ENCODE measurements around the gene CDK1. TPM values are rescaled to one million over a fixed set of nuclear protein-coding genes. Genes with fewer than 3 reads are reported as not detected.

Gene CDK1
- polyA plus RNA-seq (ENCODE audit: insufficient read length) = 23.9 TPM

- peak; percentile 96 for DNase-seq (ENCODE audit: low read depth)
Measured at GRCh38 chr10:60778214-60778970, at the start of gene CDK1. Gene CDK1 (plus strand): TSS chr10:60778478. CDS start chr10:60780166, 1,688 bp downstream.

DNA sequence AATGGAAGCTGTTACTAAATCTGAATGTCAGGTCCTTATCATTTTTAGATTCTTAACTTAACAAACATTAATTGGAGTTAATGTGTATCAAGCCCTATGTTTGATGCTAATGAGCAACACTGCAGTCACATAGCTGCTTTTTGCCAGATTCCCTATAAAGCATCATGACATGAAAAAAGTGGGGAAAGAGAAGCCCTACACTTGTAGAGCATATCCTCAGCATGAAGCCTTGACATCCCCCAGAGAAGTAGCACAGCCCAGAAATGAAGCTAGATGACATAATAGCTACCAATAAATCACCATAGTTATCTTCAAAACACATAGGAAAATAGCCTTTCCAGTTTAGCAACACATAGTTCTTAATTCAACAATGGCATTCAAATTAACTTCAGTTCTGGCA, 49.2 kb upstream of the CDK1 start:
- DNase-seq (ENCODE audit: low read depth) = no peak

DNA sequence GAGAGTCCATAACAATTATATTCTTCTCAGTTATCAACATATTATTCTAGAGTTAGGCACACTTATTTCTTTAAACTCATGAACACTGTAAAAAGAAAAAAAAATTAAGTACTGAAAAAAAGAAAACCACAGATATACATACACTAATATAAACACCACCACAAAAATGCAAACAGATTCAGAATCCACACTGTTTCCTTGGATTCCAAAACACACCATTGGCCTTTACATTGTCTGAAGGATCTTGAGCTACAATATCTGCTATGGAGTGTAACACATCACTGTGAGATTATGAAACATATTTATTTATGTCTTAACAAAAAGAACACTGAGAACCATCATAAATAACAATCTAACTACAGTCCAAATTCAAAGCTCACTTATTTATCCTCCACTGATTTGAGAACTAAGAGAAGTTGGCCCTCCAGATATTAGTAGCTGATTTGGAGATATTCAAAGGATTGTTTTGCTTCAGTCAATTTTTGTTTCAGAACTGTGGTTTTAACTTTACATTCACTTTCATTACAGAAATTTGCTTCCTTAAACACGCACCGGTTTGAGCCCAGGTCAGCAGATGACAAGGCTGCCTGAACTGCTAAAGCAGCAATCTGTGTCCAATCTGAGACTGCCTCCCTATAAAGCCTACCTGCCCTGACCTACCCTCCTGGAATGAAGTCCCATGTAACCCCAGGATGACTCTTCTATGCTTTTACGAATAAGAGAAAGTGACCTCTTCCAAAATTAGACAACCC, 47.0 kb upstream of the CDK1 start:
- DNase-seq (ENCODE audit: low read depth) = no peak

- DNase-seq (ENCODE audit: low read depth) = no peak
Measured at GRCh38 chr10:60732198-60732806, 46.0 kb upstream of the CDK1 start.

DNA sequence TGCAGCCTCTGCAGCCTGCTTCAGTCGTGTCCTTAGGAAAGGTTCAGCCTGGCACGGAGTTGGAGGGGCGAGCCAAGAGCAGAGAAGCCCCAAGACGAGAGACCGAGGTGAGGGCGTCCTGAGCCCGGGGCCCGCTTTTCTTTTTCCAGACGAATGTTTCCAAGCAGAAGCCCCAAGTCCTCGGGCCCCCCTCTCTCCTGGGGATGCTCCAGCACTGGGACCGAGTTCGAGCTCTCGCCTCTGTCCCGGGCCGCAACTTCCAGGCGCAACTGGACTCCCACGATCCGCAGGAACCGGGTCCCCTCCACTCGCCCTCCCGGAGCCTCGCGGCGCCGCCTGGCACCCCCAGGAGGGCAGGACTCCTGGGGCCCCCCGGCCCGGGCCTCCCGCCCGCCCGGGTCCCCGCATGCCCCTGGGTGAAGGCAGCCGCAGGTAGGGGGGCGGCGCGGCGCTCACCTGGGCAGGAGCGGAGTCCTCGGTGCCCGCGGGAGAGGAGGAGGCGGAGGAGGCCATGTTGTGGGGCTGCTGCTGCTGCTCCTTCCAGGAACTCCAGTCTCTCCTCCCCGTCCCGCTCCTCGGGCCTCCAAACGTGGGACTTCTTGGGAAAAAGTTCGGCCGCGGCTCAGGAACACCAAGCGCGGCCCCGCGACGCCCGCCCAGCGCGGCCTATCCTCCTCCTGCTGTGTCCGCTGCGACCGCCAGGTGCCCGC, 45.3 kb upstream of the CDK1 start:
- DNase-seq (ENCODE audit: low read depth) = no peak

- DNase-seq (ENCODE audit: low read depth) = no peak
Measured at GRCh38 chr10:60733517-60733822, 44.8 kb upstream of the CDK1 start.

DNA sequence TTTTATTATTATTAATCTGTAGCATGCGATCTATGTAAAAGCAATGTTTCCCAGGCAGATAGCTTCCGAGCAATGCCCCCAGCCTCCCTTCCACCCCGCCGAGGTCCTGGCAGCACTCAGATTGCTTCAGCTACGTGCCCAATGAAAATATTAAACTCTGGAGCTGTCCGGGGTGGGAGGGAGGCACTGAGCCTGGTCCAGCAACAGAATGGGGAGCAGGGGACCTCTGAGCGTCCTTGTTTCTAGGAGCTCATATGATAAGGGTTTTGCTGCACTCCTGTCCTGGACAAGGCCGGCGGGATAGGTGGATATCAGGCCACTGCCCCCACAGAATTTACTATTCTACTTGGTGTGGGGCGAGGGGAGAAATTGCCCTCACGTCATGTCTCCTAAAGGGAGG, 44.5 kb upstream of the CDK1 start:
- no peak for DNase-seq (ENCODE audit: low read depth)

DNA sequence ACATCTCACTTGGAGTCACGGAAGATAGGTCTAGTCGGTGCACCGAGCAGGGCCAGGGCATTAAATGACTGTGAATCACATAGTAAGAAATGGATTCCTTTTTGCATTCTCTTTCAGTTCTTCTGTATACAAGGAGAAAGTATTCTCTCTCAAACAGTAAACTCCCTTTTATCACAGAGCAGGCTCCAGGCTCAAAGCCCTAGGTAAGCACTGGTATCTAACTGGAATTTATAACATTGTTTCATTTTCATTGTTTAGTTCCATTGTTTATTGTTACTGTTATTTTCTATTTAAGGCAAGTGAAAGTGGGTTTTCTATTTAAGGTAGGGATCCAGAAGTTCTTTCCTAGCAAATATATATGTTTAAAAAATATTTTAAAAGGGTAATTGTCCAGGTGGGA, 44.1 kb upstream of the CDK1 start:
- no peak for DNase-seq (ENCODE audit: low read depth)

DNA sequence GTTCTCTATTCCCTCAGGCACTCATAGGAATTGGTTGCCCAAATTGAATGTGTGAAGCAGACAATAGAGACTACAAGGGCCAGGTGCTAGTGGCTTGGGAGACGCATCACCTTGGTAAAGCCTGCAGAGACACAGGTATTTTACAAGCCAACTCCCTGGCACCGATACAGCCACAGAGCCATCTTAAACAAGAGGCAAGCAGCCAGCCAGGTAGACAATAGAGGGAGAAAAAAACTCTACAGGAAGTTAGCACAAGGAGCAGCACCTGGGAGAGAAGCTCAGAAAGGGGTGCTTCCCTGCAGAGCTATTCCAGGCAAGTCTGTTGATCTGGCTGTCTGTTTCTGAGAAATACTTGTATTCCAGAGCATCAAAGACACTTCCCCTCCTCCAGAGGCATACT, 43.0 kb upstream of the CDK1 start:
- DNase-seq (ENCODE audit: low read depth) = no peak

DNA sequence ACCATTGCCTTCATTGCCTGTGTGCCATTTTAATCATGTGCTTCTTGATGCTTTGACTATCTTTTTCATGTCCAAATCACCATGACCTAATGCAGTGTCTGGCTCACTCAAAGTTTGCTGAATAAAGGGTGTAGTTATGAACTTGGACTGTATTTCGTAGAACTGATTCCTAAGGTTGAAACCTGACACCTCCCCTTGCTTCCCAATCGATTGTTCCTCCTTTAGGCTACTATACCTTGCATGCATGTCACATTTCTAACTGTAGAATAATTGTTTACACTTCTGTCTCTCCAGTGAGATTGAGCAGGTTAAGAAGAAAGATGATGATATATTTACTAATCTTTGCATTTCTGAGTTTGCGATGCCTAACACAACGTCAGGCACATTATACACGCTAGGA, 41.0 kb upstream of the CDK1 start:
- DNase-seq (ENCODE audit: low read depth) = no peak

- no peak for DNase-seq (ENCODE audit: low read depth)
Measured at GRCh38 chr10:60739558-60739957, 38.7 kb upstream of the CDK1 start.

GRCh38 chr10:60742512-60742911, 35.8 kb upstream of the CDK1 start:
- no peak for DNase-seq (ENCODE audit: low read depth)

GRCh38 chr10:60747817-60748469, 30.3 kb upstream of the CDK1 start:
- DNase-seq (ENCODE audit: low read depth) = no peak

- DNase-seq (ENCODE audit: low read depth) = no peak
Measured at GRCh38 chr10:60753152-60753551, 25.1 kb upstream of the CDK1 start.

GRCh38 chr10:60753817-60754216, 24.5 kb upstream of the CDK1 start:
- no peak for DNase-seq (ENCODE audit: low read depth)

GRCh38 chr10:60757420-60757895, 20.8 kb upstream of the CDK1 start:
- DNase-seq (ENCODE audit: low read depth) = no peak

GRCh38 chr10:60759181-60759580, 19.1 kb upstream of the CDK1 start:
- DNase-seq (ENCODE audit: low read depth) = no peak

DNA sequence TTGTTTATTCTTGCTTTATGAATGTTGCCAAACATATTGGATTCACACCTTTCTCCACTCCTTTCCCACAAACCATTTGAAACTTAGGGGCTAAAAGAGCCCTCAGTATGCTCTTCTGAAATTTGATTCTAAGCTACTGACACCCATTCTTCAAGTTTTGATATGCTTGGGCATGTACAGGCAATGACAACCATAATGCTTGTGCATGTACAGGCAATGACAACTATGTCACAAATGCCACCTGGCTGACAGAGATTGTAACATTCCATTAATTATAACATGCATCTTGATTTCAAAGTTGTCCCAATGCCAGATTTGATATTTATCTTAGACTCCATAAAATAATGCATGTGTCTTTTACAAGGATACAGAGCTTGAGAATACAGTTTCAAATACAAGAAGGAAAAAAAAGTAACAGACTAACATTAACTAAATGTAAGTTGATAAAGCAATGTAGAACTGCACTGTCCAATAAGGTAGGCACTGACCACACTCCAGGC, 17.5 kb upstream of the CDK1 start:
- no peak for DNase-seq (ENCODE audit: low read depth)

DNA sequence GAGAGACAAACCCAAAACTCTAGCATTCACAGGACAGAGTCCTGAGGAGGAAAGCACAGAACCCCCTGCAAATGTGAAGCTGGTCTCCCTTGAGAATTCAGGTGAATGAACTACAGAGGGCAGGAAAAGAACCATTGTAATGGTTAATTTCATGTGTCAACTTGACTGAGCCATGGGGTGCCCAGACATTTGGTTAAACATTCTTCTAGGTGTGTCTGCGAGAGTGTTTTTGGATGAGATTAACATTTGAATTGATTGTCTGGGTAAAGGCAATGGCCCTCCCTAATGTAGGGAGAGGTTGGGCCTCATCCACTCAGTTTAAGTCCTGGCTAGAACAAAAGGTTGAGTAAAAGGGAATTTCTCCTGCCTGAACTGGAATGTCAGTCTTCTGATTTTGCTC, 15.7 kb upstream of the CDK1 start:
- DNase-seq (ENCODE audit: low read depth) = no peak

GRCh38 chr10:60767424-60767823, 10.9 kb upstream of the CDK1 start:
- DNase-seq (ENCODE audit: low read depth) = no peak

- DNase-seq (ENCODE audit: low read depth) = no peak
Measured at GRCh38 chr10:60769406-60769805, 8.9 kb upstream of the CDK1 start.

All from forelimb muscle (tissue), 1 donor.